Karpas-422 (cell line): ENCODE data around the gene TTC23L. TPM values are rescaled to one million over a fixed set of nuclear protein-coding genes. Genes with fewer than 3 reads are reported as not detected.

Experiments
- DNase-seq: peaks from one replicate; pipeline ENCODE4 v3.0.0-alpha.2; 2015
- H2AFZ ChIP-seq: fragments of 200-600 bp; sonication (generic); 2 replicates; pipeline ENCODE4 v1.6.1; 2014; ENCODE audit warnings: antibody characterized with exemption, low read length, mixed read lengths
- H3K27ac ChIP-seq: fragments of 200-600 bp; sonication (generic); 2 replicates; pipeline ENCODE4 v1.5.1; 2014; ENCODE audit warnings: mild to moderate bottlenecking, low read length, moderate library complexity
- H3K27me3 ChIP-seq: fragments of 200-600 bp; sonication (generic); 2 replicates; pipeline ENCODE4 v1.6.1; 2014; ENCODE audit warnings: low read length, mixed read lengths
- H3K36me3 ChIP-seq: fragments of 200-600 bp; sonication (generic); 2 replicates; pipeline ENCODE4 v1.6.1; 2014; ENCODE audit warnings: low read length, mixed read lengths; ENCODE audit not compliant: insufficient read depth
- H3K4me1 ChIP-seq: fragments of 200-600 bp; sonication (generic); 2 replicates; pipeline ENCODE4 v1.6.1; 2014; ENCODE audit warnings: mild to moderate bottlenecking, low read length, mixed read lengths
- H3K4me2 ChIP-seq: fragments of 200-600 bp; sonication (generic); 2 replicates; pipeline ENCODE4 v1.6.1; 2014; ENCODE audit warnings: low read length, low read depth, mild to moderate bottlenecking; ENCODE audit not compliant: poor library complexity, severe bottlenecking
- H3K4me3 ChIP-seq: fragments of 200-600 bp; sonication (generic); 2 replicates; pipeline ENCODE4 v1.5.1; 2014; ENCODE audit warnings: mild to moderate bottlenecking, antibody characterized with exemption, low read length, mixed read lengths
- H3K79me2 ChIP-seq: fragments of 200-600 bp; sonication (generic); 2 replicates; pipeline ENCODE4 v1.6.1; 2014; ENCODE audit warnings: mild to moderate bottlenecking, low read length, mixed read lengths
- H3K9ac ChIP-seq: fragments of 200-600 bp; sonication (generic); 2 replicates; pipeline ENCODE4 v1.6.0; 2014; ENCODE audit warnings: low read length
- H3K9me2 ChIP-seq: fragments of 200-600 bp; sonication (generic), shearing (Covaris generic); replicated peaks from 2 replicates; pipeline ENCODE4 v1.6.0; 2014; ENCODE audit warnings: mild to moderate bottlenecking, low read length, moderate library complexity; ENCODE audit not compliant: insufficient read depth
- H3K9me3 ChIP-seq: fragments of 300-700, 200-600 bp; sonication (generic); 2 replicates; pipeline ENCODE4 v1.6.1; 2014; ENCODE audit warnings: low read length, mixed read lengths
- H4K20me1 ChIP-seq: fragments of 200-600 bp; sonication (generic); 2 replicates; pipeline ENCODE4 v1.6.1; 2014; ENCODE audit warnings: mild to moderate bottlenecking, antibody characterized with exemption, low read length, low read depth; ENCODE audit not compliant: insufficient read depth
- total RNA-seq: library from RNA; depleted of rRNA; stranded (reverse); fragments of >200 nt; shearing (Covaris generic); gene quantifications from 2 replicates; pipeline ENCODE4 v1.2.3, GENCODE V29; 2014; ENCODE audit warnings: low replicate concordance

The TTC23L gene
- total RNA-seq, 1 experiment from 2014 or later = not detected

- Histone ChIP-seq H3K79me2 (no peaks in the 10 kb centered on the region), H3K4me2 (no peak overlapping the region), H3K4me3 (no peak overlapping the region), H3K27me3 (no peaks in the 10 kb centered on the region), H3K27ac (no peak overlapping the region), H3K36me3 (no peaks in the 10 kb centered on the region), H3K9me3 (no peaks in the 10 kb centered on the region), H4K20me1 (no peaks in the 10 kb centered on the region), H2AFZ (no peak overlapping the region), H3K9ac (no peak overlapping the region), H3K9me2 (no peaks in the 10 kb centered on the region), H3K4me1 (no peaks in the 10 kb centered on the region)
- no peak for DNase-seq
Observed at GRCh38 chr5:34854459-34855174, 15.7 kb downstream of the TTC23L start.

DNA sequence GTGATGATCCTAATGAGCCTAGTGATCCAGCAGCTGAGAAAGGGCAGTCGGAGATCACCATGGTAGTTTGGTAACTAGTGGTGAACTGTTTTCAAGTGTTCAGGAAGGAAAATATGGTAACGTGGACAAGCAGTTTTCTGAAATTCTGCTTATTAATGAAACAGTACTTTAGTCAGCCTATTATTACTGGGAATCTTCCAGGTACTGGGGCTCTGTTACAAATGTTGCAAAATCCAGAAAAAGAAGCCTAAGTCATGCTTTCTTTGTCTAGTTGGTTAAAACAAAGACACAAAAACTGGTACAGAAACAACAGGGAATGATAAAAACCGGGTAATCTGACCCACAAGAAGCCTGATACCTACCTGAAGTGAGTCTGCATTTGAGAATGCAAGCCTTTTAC, 18.2 kb downstream of the TTC23L start:
- Histone ChIP-seq H3K4me2 (no peak overlapping the region), H3K36me3 (no peaks in the 10 kb centered on the region), H3K9me3 (no peaks in the 10 kb centered on the region), H3K27me3 (no peaks in the 10 kb centered on the region), H3K79me2 (no peaks in the 10 kb centered on the region), H3K9me2 (no peaks in the 10 kb centered on the region), H3K9ac (no peak overlapping the region), H2AFZ (no peak overlapping the region), H3K27ac (no peak overlapping the region), H3K4me1 (no peaks in the 10 kb centered on the region), H4K20me1 (no peaks in the 10 kb centered on the region), H3K4me3 (no peak overlapping the region)
- no peak for DNase-seq

GRCh38 chr5:34857894-34858293, 18.9 kb downstream of the TTC23L start:
- Histone ChIP-seq H3K36me3 (no peaks in the 10 kb centered on the region), H3K4me2 (no peak overlapping the region), H3K79me2 (no peaks in the 10 kb centered on the region), H3K27me3 (no peaks in the 10 kb centered on the region), H3K4me1 (peaks cover under 1% of the 10 kb centered on the region), H3K27ac (no peak overlapping the region), H3K9me3 (no peaks in the 10 kb centered on the region), H3K9ac (no peak overlapping the region), H2AFZ (no peak overlapping the region), H3K9me2 (no peaks in the 10 kb centered on the region), H3K4me3 (no peak overlapping the region), H4K20me1 (no peaks in the 10 kb centered on the region; the same call in 1 of the 2 replicates)
- no peak for DNase-seq

GRCh38 chr5:34858790-34859189, 19.8 kb downstream of the TTC23L start:
- no peak overlapping the region for H2AFZ ChIP-seq
- H3K79me2 ChIP-seq = no peaks in the 10 kb centered on the region
- H3K4me2 ChIP-seq = no peak overlapping the region
- no peaks in the 10 kb centered on the region; the same call in 1 of the 2 replicates for H4K20me1 ChIP-seq
- no peak overlapping the region for H3K27ac ChIP-seq
- no peak overlapping the region for H3K9ac ChIP-seq
- H3K9me3 ChIP-seq = no peaks in the 10 kb centered on the region
- no peaks in the 10 kb centered on the region for H3K36me3 ChIP-seq
- H3K9me2 ChIP-seq = no peaks in the 10 kb centered on the region
- no peak overlapping the region for H3K4me3 ChIP-seq
- H3K27me3 ChIP-seq = no peaks in the 10 kb centered on the region
- peaks cover 8% of the 10 kb centered on the region for H3K4me1 ChIP-seq
- no peak for DNase-seq

DNA sequence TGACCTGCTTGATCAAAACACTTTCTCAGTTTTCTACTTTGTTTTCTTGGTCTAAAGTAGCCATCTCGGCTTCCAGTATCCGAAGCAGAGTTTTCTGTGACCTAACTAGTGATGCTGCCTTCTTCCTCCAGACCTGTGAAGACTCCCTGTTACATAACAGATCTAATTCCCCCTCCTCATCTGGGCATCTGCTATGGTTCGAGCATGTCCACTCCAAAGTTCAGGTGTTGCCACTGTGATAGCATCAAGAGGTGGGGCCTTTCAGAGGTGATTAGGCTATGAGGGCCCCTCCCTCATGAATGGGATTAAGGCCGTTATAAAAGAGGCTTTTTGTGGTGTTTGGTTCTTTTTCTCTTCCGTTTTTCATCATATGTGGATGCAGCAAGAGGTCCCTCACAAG, 20.3 kb downstream of the TTC23L start:
- Histone ChIP-seq H3K27me3 (no peaks in the 10 kb centered on the region), H2AFZ (no peak overlapping the region), H3K36me3 (no peaks in the 10 kb centered on the region), H3K9me3 (no peaks in the 10 kb centered on the region), H3K27ac (no peak overlapping the region), H3K4me2 (no peak overlapping the region), H3K4me1 (peaks cover 8% of the 10 kb centered on the region), H3K4me3 (no peak overlapping the region), H3K9me2 (no peaks in the 10 kb centered on the region), H3K9ac (no peak overlapping the region), H3K79me2 (no peaks in the 10 kb centered on the region), H4K20me1 (no peaks in the 10 kb centered on the region; the same call in 1 of the 2 replicates)
- DNase-seq = no peak

DNA sequence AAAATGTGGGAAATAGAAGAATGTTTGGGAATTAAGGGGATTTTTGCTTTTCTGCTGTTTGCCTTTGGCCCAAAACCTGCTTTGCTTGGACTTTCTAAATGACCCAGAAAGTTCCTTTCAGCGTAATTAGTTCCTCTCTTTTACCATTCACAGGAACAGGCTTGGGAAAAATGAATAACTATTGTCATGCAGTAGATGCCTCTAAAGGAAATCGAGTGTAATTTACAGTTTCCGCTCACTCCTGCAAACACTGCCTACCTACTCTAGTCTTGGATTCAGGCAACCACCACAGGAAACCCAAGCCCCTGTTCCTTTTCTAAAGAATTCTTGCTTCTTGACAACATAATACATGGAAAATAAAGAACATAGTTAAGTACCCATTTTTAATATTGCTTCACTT, 25.0 kb downstream of the TTC23L start:
- H3K27ac ChIP-seq = no peak overlapping the region
- no peaks in the 10 kb centered on the region for H3K9me3 ChIP-seq
- H3K36me3 ChIP-seq = no peaks in the 10 kb centered on the region
- H2AFZ ChIP-seq = no peak overlapping the region
- no peaks in the 10 kb centered on the region for H3K79me2 ChIP-seq
- H3K4me2 ChIP-seq = no peak overlapping the region
- no peaks in the 10 kb centered on the region for H3K27me3 ChIP-seq
- no peak overlapping the region for H3K9ac ChIP-seq
- DNase-seq = no peak
- H3K9me2 ChIP-seq = no peaks in the 10 kb centered on the region
- no peak overlapping the region for H3K4me3 ChIP-seq
- peaks cover 8% of the 10 kb centered on the region for H3K4me1 ChIP-seq
- H4K20me1 ChIP-seq = no peaks in the 10 kb centered on the region; the same call in 1 of the 2 replicates

GRCh38 chr5:34865091-34865490, 26.1 kb downstream of the TTC23L start:
- H3K36me3 ChIP-seq = no peaks in the 10 kb centered on the region

GRCh38 chr5:34866989-34867471, 28.1 kb downstream of the TTC23L start:
- Histone ChIP-seq H3K27me3 (no peaks in the 10 kb centered on the region), H3K4me1 (peaks cover 8% of the 10 kb centered on the region), H2AFZ (no peak overlapping the region), H3K9me2 (no peaks in the 10 kb centered on the region), H3K79me2 (no peaks in the 10 kb centered on the region), H3K9ac (no peak overlapping the region), H3K4me3 (no peak overlapping the region), H3K27ac (no peak overlapping the region), H4K20me1 (no peaks in the 10 kb centered on the region; the same call in 1 of the 2 replicates), H3K4me2 (no peak overlapping the region), H3K36me3 (no peaks in the 10 kb centered on the region), H3K9me3 (no peaks in the 10 kb centered on the region)
- no peak for DNase-seq

More at GRCh38 chr5:34865091-34865490, 26.1 kb downstream of the TTC23L start:
- Histone ChIP-seq H3K27me3 (no peaks in the 10 kb centered on the region), H2AFZ (no peak overlapping the region), H3K9me3 (no peaks in the 10 kb centered on the region), H3K4me3 (no peak overlapping the region), H3K4me2 (no peak overlapping the region), H3K4me1 (peaks cover 8% of the 10 kb centered on the region), H3K9ac (no peak overlapping the region), H3K79me2 (no peaks in the 10 kb centered on the region), H3K9me2 (no peaks in the 10 kb centered on the region), H3K27ac (no peak overlapping the region), H4K20me1 (no peaks in the 10 kb centered on the region; the same call in 1 of the 2 replicates)
- no peak for DNase-seq
